GM21576 (cell line): ENCODE results near the gene ZAP70.

ENCODE experiments used
- ATAC-seq: cut with Tn5 transposase; IDR thresholded peaks from one replicate; pipeline ENCODE4 v1.9.1; 2021; ENCODE audit warnings: mild to moderate bottlenecking, moderate library complexity; ENCODE audit not compliant: unreplicated experiment

ZAP70 gene

DNA sequence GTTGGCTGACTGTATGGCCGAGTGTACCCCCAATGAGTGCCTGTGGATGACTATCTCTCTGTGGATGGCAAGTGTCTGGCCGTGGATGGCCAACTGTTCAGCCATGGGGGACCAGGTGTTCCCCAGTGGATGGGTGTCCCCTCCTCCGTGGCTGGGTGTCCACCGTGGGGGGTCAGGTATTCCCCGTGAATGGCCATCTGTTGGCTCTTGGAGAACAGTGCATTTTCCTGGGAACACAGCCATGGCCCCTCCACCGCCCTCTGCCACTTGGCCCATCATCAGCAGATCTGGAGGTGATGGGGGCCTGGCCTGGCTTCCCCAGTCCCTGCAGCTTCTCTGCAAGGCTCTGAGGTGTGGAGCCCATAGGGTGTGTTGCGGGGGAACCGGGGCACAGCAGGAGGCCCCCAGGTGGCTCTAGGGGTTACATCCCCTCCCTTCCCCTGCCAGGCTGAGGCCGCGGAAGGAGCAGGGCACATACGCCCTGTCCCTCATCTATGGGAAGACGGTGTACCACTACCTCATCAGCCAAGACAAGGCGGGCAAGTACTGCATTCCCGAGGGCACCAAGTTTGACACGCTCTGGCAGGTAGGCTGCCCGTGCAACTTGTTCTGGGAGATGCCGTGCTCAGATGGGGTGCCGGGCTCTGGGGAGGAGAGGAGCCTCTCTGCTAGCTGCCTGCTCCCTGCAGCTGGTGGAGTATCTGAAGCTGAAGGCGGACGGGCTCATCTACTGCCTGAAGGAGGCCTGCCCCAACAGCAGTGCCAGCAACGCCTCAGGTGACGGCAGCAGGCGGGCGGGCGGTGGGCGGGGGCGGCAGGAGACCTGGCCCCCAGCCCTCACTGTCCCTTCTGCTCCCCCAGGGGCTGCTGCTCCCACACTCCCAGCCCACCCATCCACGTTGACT, 19.3 kb downstream of the ZAP70 start:
- no peak for ATAC-seq

DNA sequence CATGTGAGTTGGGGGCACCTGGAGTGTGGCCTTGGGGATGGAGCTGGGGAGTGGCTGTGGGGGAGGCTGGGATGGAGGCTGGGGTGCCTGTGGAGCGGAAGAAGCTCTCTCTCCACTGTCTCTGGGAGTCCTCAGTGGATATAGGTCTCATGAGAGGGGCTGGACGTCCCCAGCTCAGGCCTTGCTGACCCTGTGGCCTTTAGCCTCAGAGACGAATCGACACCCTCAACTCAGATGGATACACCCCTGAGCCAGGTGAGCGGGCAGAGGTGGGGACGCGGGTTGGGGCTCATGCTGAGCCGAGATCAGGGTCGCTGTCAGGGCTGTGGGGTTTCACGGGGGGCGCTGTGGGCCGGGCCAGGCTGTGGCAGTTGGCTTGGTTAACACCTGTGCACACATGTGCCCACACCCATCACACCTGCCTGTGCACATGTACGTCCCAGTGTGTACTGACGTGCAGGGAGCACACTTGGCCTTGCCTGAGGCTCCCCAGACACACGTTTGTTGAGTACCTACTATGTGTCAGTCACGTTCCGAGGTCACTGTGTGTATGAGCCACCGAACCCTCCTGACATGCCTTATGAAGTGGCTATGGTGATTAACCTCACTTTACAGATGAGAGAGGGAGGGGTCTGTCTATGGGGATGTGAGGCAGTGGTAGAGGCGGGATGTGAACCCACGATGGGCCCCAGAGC, 20.1 kb downstream of the ZAP70 start:
- no peak for ATAC-seq

DNA sequence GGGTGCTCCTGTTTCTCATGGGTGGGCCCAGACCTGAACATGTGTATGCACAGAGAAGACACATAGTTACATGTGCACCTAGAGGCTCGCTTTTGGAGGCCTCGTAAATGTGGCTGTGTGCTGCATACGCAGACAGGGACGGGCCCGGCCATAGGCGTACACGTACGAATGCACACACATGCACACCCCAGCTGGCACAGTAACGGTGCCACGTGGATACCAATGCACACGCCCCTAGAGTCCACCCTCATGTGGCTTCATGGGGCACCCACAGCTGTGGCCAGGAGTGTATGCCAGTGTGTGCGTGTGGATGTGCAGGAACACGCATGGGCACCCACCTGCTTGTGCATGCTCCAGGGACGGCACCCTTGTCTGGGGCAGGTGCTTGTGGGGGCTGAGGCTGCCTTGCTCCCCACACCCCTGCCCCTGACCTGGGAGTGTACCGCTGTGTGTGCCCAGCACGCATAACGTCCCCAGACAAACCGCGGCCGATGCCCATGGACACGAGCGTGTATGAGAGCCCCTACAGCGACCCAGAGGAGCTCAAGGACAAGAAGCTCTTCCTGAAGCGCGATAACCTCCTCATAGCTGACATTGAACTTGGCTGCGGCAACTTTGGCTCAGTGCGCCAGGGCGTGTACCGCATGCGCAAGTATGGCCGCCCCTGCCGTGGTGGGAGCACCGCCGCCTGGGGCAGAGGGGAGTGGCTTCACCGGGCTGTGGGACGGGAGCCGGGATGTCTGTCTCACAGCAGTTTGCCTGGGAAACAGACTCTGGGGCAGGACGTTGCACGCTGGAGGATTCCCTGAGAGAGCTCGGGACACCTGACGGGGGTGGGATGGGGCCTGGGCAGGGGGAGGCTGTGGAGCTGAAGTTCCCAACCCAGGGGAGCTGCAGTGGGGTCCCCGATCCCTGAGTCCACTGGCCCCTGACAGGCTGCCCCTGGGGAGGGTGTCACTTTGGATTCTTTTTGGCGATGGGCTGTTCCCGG, 21.0 kb downstream of the ZAP70 start:
- no peak for ATAC-seq

DNA sequence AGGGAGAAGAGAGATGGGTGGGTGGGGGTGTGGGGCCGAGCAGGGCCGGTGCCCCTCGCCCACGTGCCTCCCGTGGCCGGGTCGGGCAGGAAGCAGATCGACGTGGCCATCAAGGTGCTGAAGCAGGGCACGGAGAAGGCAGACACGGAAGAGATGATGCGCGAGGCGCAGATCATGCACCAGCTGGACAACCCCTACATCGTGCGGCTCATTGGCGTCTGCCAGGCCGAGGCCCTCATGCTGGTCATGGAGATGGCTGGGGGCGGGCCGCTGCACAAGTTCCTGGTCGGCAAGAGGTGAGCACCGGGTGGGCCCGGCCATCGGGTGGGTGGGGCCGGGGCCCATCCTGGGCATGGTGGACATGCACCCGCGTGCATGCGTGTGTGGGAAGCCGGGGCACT, 21.8 kb downstream of the ZAP70 start:
- ATAC-seq, result no peak

DNA sequence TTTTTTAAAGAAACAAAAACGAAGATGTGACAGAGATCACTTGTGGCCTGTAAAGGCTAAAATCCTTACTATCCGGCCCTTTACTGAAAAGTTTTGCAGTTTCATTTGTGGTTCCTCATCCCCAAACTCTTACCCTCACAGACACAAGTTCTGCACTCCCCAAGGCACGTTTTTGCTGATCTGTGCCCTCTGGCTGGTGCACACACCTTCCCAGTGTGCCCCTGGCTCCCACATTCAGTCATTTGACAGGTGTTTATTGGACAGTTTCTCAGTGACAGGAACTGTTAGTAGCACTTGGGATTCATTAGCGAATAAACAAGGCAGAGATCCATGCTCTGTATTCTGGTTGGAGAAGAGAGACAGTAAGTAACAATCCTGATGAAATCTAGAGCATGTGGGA, 22.8 kb downstream of the ZAP70 start:
- ATAC-seq, result no peak

DNA sequence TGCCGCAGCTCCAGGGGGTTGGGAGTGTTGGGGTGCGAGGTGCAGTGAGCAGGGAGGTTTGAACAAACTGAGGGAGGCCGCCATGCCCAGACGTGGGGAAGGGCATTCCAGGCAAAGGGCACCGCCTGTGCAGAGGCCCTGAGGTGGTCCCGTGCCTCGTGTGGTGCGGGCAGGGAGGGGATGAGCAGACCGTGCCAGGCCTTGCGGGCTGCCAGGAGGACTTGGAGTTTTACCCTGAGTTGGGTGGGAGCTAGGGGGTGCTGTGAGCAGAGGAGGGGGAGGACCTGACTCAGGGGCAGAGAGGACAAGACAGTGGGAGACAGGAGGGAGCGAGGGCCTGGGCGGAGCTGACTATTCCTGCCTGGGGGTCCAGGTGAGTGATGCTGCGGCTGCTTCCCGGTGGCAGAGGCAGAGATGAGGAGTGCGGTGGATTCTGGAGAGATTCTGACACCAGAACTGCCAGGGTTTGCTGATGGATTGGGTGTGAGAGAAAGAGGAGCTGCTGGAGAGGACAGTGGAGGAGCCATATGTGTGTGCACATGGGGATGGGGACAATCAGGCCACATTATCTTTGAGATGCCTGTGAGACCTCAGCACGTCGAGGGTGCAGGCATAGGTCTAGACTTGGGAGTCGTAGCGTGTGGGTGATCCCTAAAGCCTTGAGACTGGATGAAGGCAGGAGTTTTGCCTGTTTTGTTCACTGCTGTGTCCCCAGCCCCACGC, 23.4 kb downstream of the ZAP70 start:
- ATAC-seq, result no peak

DNA sequence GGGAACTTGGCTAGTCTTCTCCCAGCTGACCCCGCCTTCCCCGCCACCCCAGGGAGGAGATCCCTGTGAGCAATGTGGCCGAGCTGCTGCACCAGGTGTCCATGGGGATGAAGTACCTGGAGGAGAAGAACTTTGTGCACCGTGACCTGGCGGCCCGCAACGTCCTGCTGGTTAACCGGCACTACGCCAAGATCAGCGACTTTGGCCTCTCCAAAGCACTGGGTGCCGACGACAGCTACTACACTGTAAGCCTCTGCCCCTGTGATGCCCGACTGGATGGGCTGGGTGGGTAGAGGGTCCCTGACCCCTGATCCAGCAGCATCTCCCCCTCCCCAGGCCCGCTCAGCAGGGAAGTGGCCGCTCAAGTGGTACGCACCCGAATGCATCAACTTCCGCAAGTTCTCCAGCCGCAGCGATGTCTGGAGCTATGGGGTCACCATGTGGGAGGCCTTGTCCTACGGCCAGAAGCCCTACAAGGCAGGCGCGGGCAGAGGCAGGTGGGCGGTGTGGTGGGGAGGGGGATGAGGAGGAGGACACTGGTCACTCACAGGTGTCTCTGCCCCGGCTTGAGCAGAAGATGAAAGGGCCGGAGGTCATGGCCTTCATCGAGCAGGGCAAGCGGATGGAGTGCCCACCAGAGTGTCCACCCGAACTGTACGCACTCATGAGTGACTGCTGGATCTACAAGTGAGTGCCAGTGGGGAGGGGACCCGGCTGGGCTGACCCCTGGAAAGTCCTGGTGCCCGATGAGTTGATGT, 24.2 kb downstream of the ZAP70 start:
- no peak for ATAC-seq

DNA sequence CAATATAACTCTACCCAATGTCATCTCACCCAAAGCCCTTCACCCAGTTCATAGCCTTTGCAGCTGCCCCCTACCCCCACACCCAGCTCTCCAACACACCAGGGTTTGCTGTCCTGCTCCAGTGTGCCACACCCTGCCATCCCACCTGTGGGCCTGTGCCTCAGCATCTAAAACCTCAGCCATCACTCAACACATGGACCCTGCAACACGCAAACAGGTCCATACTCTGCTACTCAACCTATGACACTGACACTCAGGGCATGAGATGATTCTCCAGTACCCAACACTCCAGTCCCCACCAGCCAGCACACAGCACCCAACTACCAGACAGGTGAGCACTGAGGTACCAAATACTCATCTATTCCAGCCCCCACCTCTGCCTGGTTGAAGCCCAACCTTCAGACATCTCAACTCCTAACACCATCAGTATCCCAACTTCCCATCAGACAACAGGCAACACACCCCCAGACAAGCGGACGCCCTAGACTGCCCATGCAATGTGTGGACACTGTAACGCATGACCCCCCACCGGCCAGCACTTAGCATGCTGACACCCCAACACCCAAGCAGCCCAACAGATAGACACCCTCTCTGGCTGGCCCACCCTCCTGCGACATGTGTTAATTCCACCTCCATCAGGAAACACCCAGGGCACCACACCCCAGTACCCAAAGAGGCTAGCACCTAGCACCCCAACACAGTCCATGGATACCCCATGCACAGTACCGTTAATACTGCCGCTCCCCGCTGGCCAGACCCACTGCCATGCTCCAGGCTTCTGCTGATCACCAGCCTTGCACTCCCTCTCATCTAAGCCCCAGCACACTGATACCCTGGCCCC, 25.0 kb downstream of the ZAP70 start:
- ATAC-seq, result no peak

DNA sequence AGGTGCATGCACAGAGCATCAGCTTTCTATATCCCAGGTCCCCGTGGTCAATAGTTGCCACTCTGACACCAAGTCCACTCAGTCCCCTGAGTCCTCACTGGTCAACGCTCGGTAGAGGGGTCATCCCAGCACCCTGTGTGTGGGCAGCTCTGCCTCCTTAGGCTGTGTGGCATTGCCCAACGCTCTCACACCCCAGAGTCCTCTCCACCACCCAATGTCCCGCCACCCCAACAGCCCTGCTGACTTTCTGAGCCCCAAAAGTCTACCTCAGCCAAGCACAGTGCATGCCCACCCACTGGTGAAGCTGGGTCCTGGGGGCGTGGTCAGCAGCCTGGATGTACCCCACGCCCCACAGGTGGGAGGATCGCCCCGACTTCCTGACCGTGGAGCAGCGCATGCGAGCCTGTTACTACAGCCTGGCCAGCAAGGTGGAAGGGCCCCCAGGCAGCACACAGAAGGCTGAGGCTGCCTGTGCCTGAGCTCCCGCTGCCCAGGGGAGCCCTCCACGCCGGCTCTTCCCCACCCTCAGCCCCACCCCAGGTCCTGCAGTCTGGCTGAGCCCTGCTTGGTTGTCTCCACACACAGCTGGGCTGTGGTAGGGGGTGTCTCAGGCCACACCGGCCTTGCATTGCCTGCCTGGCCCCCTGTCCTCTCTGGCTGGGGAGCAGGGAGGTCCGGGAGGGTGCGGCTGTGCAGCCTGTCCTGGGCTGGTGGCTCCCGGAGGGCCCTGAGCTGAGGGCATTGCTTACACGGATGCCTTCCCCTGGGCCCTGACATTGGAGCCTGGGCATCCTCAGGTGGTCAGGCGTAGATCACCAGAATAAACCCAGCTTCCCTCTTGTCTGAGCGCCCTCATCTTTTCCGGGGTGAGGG, 25.9 kb downstream of the ZAP70 start:
- ATAC-seq, result no peak

DNA sequence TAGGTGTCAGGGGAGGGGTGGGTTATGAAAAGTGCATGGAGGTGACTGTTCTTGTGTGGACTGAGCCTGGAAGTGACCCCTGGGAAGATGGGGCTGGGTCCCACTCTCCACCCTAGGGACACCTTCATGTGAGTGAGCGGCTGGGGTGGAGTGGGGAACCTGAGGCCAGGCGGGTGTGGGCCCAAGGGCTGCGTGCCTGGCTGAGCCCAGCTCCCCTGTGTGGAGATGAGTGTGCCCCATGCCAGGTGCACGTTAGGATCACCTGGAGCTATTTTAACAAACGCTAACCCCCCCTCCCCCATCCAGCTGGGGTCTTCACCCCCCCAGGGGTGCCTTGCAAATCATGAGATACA, 26.5 kb downstream of the ZAP70 start:
- ATAC-seq, result no peak

DNA sequence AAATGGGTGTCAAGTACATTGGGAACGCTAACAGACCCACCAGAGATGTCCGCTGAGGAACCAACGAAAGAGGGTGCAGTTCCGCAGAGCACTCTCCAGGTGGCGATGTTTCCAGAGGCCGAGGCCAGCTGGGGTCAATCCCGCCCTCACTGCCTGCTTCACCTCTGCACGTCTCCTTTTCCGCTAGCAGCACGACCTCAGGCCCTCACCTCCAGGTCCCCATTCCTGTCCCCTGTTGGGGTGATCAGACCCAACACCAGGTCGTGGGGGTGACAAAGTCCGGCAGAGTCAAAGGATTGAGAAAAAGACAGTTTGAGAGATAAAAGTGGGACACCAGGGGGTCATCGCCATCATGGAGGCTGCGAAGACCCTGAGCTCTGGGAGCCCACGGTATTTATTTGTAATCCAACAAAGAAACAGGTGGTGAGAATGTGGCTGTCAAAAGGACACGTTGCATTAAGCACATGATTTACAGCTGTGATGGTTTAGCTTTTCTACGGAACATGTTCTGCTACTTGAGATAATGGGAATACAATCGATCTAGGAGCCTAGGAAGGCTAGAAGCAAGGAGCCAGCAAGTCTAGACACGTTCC, 27.3 kb downstream of the ZAP70 start:
- no peak for ATAC-seq

DNA sequence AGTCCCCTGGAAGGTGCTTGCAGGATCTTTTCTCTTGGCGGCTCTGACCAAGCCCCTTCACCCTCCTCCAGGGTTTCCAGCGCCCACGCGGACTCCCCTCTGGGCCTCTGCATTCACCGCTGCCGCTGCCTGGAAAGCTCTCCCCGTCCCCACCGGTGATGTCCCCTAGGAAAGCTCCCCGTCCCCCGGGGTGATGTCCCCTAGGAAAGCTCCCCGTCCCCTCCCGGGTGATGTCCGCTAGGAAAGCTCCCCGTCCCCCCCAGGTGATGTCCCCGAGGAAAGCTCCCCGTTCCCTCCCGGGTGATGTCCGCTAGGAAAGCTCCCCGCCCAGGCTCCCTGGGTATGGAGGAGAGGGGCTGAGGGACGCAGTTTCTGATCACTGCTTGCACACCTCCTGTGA, 27.9 kb downstream of the ZAP70 start:
- ATAC-seq, result no peak

DNA sequence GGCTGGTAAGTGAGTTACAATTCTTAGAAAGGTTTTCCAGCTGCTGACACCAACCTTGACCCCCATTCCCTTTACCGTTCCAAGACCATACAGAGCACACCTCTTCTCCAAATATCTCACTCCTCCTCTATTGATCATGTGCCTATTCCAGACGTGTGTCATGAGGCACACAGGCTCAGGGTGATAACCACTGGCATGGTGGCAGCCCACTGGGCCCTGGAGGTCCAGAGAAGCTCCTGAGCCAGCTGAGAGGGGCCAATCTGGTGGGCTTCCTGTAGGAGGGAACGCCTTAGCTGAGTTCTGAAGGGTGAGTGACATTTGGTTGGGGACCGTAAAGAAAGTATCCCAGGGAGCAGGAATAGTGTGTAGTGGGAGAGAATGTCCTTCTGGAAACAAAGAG, 28.3 kb downstream of the ZAP70 start:
- ATAC-seq, result no peak

DNA sequence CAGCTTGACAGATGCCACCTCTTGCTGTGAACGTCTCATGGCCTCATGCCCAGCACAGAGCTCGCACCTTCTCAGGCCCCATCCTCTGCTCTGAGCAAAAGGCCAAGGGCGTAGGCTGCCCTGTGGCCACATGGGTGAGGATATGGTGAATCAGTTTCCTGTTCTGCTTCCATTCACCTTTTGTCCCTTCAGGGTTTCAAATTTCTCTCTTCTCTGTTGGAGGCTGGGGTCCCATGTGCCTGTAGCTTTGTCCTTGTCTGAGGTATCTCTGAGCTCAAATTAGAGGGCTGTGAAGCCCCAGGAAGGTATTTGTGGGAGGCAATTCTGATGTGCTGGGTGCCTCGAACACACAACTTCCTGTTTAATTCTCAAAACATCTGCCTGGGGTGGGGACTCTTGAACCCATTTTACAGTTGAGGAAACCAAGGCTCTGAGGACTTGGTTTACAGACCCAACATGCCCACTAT, 29.0 kb downstream of the ZAP70 start:
- no peak for ATAC-seq

DNA sequence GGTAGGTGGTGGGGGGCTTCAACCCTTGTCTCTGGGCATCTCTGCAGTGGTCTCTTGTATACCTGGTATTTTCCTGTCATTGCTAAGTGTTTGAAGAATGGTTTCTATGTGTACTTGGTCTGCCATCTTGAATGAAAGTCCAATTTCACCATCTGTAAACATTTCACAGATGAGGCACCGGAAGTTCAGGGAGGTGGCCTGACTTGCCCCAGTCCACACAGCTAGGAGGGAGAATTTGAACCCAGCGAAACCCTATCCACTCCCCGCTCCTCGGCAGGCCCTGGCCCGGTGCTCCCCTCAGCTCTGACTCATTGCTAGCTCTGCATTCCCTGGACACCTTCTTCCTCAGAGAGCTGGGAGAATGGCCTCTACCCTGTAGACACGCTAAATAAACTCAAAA, 30.5 kb downstream of the ZAP70 start:
- ATAC-seq, result no peak

DNA sequence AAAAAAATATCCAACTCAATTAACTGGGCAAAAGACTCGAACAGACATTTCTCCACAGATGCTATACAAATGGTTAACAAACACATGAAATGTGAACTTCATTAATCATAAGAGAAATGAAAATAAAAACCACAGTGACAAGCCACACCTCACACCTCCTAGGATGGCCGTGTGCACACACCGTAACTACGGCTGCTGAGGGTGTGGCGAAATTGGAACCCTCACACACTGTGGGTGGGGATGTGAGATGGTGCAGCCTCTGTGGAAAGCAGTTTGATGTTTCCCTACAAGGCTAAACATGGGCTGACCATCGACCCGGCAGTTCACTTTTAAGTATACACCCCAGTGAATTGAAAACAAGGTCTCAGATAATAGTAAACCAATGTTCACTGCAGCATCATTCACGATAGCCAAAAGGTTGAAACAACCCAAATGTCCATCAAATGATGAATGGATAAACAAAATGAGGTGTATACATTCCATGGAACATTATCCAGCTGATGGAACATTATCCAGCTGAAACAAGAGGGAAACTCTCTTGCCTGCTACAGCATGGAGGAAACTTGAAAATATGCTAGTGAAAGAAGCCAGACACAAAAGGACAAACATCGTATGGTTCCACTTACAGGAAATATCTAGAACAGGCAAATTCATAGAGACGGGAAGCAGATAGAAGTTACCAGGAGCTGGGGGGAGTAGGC, 32.2 kb downstream of the ZAP70 start:
- ATAC-seq, result no peak

DNA sequence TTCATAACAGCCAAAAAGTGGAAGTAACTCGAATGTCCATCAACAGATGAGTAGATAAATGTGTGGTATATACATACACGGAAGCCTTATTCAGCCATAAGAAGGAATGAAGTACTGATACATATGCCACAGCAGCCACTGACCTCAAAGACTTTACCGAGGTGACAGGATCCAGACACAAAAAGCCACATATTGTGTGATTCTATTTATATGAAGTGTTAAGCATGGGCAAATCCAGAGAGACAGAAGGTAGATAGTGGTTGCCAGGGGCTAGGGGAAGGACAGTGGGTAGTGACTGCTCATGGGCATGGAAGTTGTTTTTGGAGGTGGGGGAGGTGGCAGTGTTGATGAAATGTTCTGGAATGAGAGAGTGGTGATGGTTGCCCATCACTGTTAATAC, 33.9 kb downstream of the ZAP70 start:
- no peak for ATAC-seq
